Peyer's patch (tissue), 4 donors: Measurements from ENCODE around the gene RSU1. TPM values are rescaled to one million over a fixed set of nuclear protein-coding genes. Genes with fewer than 3 reads are reported as not detected.

Experiments used
- DNase-seq, 3 donors: peaks; one replicate each; pipeline ENCODE4 v3.0.0-alpha.2; 2017 to 2019
- H3K27ac ChIP-seq, 4 donors: fragments of 200-600 bp; sonication (generic); one replicate each; pipeline ENCODE4 v1.5.1; 2016 to 2019
- H3K27me3 ChIP-seq, 2 donors: fragments of 200-600 bp; sonication (generic); one replicate each; pipeline ENCODE4 v1.5.1; 2019
- H3K36me3 ChIP-seq, 3 donors: fragments of 200-600 bp; sonication (generic); one replicate each; pipeline ENCODE4 v1.5.1; 2016 to 2019
- H3K4me1 ChIP-seq, 4 donors: fragments of 200-600 bp; sonication (generic); one replicate each; pipeline ENCODE4 v1.5.1; 2016 to 2019
- H3K4me3 ChIP-seq, 4 donors: fragments of 200-600 bp; sonication (generic); 1 replicate in 3 of 4; 2 replicates in 1 of 4; pipeline ENCODE4 v1.5.1; 2016 to 2019; ENCODE audit warnings: mild to moderate bottlenecking in 1 of 4
- H3K9me3 ChIP-seq, 4 donors: fragments of 200-600 bp; sonication (generic); one replicate each; pipeline ENCODE4 v1.5.1; 2016 to 2019; ENCODE audit warnings: mild to moderate bottlenecking in 1 of 4
- CTCF ChIP-seq, 6 experiments: fragments of 450-650 bp in 4 of 6; fragments of 200-600 bp in 2 of 6; sonication (generic) in 1 of 6; IDR thresholded peaks; one replicate each; pipeline ENCODE4 v1.5.1; 2017 to 2019; ENCODE audit warnings: antibody characterized with exemption in 6 of 6, mild to moderate bottlenecking in 3 of 6, moderate library complexity in 1 of 6
- POLR2A ChIP-seq, 2 donors: fragments of 450-650 bp; IDR thresholded peaks; one replicate each; pipeline ENCODE4 v1.5.1; 2017; ENCODE audit warnings: antibody characterized with exemption in 2 of 2, mild to moderate bottlenecking in 2 of 2, moderate library complexity in 2 of 2
- total RNA-seq, 4 donors: library from RNA; depleted of rRNA; stranded (reverse); fragments of >200 nt; gene quantifications; one replicate each; pipeline ENCODE4 v1.1.0, GENCODE V29; 2016

The RSU1 gene
- total RNA-seq, 4 donors from 2014 or later: 14.5 to 31.4 (median 23.5) TPM

GRCh38 chr10:16566202-16566805 is 250.9 kb downstream of the RSU1 start:
- no peak for DNase-seq
- Histone ChIP-seq H3K4me1 (no peaks in the 10 kb centered on the region), H3K9me3 (no peaks in the 10 kb centered on the region), H3K36me3 (no peaks in the 10 kb centered on the region), H3K4me3 (no peak overlapping the region), H3K27me3 (no peaks in the 10 kb centered on the region), H3K27ac (no peak overlapping the region)
- TF ChIP-seq CTCF (IDR thresholded peaks at IDR 0.05) (no peak), POLR2A (IDR thresholded peaks at IDR 0.05) (no peak)

GRCh38 chr10:16565604-16566003 is 251.6 kb downstream of the RSU1 start:
- no peaks in the 10 kb centered on the region for H3K36me3 ChIP-seq
- no peaks in the 10 kb centered on the region for H3K27me3 ChIP-seq
- no peaks in the 10 kb centered on the region for H3K4me1 ChIP-seq
- DNase-seq: no peak
- H3K4me3 ChIP-seq: no peak overlapping the region
- no peak overlapping the region for H3K27ac ChIP-seq
- H3K9me3 ChIP-seq: no peaks in the 10 kb centered on the region
- TF ChIP-seq CTCF (IDR thresholded peaks at IDR 0.05) (no peak), POLR2A (IDR thresholded peaks at IDR 0.05) (no peak)

GRCh38 chr10:16562891-16563290 is 254.3 kb downstream of the RSU1 start:
- no peak for DNase-seq
- no peak overlapping the region for H3K4me3 ChIP-seq
- H3K36me3 ChIP-seq: no peaks in the 10 kb centered on the region
- no peaks in the 10 kb centered on the region for H3K27me3 ChIP-seq
- H3K27ac ChIP-seq: no peak overlapping the region
- TF ChIP-seq POLR2A (IDR thresholded peaks at IDR 0.05) (no peak), CTCF (IDR thresholded peaks at IDR 0.05) (no peak)
- no peaks in the 10 kb centered on the region for H3K9me3 ChIP-seq
- H3K4me1 ChIP-seq: no peaks in the 10 kb centered on the region

GRCh38 chr10:16559236-16559773 is 257.9 kb downstream of the RSU1 start:
- no peak for DNase-seq
- Histone ChIP-seq H3K27me3 (no peaks in the 10 kb centered on the region), H3K4me1 (no peaks in the 10 kb centered on the region), H3K4me3 (no peak overlapping the region), H3K36me3 (no peaks in the 10 kb centered on the region), H3K9me3 (no peaks in the 10 kb centered on the region), H3K27ac (no peak overlapping the region)
- no peak for TF ChIP-seq POLR2A (IDR thresholded peaks at IDR 0.05)
- TF ChIP-seq CTCF (IDR thresholded peaks at IDR 0.05): no peak

GRCh38 chr10:16547973-16548372 is 269.3 kb downstream of the RSU1 start:
- TF ChIP-seq POLR2A (IDR thresholded peaks at IDR 0.05) (no peak), CTCF (IDR thresholded peaks at IDR 0.05) (no peak)
- Histone ChIP-seq H3K36me3 (no peaks in the 10 kb centered on the region), H3K27me3 (no peaks in the 10 kb centered on the region), H3K4me3 (no peak overlapping the region), H3K27ac (no peak overlapping the region), H3K9me3 (no peaks in the 10 kb centered on the region), H3K4me1 (no peaks in the 10 kb centered on the region)
- no peak for DNase-seq
